H1 (cell line): Measurements from ENCODE around the gene PIERCE2. TPM values are rescaled to one million over a fixed set of nuclear protein-coding genes. Genes with fewer than 3 reads are reported as not detected.

Experiments
- CEBPB ChIP-seq: IDR thresholded peaks from 2 replicates; pipeline ENCODE4 v1.6.1; 2012; ENCODE audit warnings: low read depth, low read length
- CHD7 ChIP-seq: fragments of 300-600 bp; sonication (generic); IDR thresholded peaks from 2 replicates; pipeline ENCODE4 v1.7.1; 2012; ENCODE audit warnings: low read length, moderate library complexity, mild to moderate bottlenecking, inconsistent platforms; ENCODE audit not compliant: insufficient replicate concordance
- E2F6 ChIP-seq: IDR thresholded peaks from 2 replicates; pipeline ENCODE4 v1.6.1; 2012; ENCODE audit warnings: inconsistent platforms
- EP300 ChIP-seq, 2 experiments: IDR thresholded peaks; 1 replicate in 1 of 2; 2 replicates in 1 of 2; pipeline ENCODE4 v1.6.1; 2011 to 2012; ENCODE audit warnings: low read depth in 2 of 2, low read length in 2 of 2, mild to moderate bottlenecking in 2 of 2, borderline replicate concordance in 1 of 2, inconsistent platforms in 1 of 2, moderate library complexity in 1 of 2
- EZH2 ChIP-seq: fragments of 200-600 bp; sonication (generic); IDR thresholded peaks from 2 replicates; pipeline ENCODE4 v1.7.1; 2012; ENCODE audit warnings: low read depth, mild to moderate bottlenecking, moderate library complexity, low read length, inconsistent platforms; ENCODE audit not compliant: severe bottlenecking
- GTF2F1 ChIP-seq: IDR thresholded peaks from 2 replicates; pipeline ENCODE4 v1.6.1; 2012; ENCODE audit warnings: low read depth, low read length, improper control_type of control experiment, borderline replicate concordance
- NRF1 ChIP-seq: IDR thresholded peaks from 2 replicates; pipeline ENCODE4 v1.6.1; 2011; ENCODE audit warnings: mild to moderate bottlenecking, low read depth, low read length, improper control_type of control experiment
- RNF2 ChIP-seq: fragments of 200-900, 300-1000 bp; sonication (generic); IDR thresholded peaks from 2 replicates; pipeline ENCODE4 v1.7.1; 2016; ENCODE audit warnings: borderline replicate concordance, low read depth, mild to moderate bottlenecking, antibody characterized with exemption, low read length; ENCODE audit not compliant: poor library complexity, severe bottlenecking; ENCODE audit errors: missing control alignments
- RXRA ChIP-seq: IDR thresholded peaks from 2 replicates; pipeline ENCODE4 v1.6.1; 2011; ENCODE audit warnings: low read depth, mild to moderate bottlenecking, low read length, moderate library complexity; ENCODE audit not compliant: insufficient read depth
- ZNF274 ChIP-seq: IDR thresholded peaks from 2 replicates; pipeline ENCODE4 v1.7.0; 2012; ENCODE audit warnings: low read length, borderline replicate concordance; ENCODE audit errors: extremely low read depth
- polyA plus RNA-seq, 7 experiments: library from polyadenylated mRNA; depleted of rRNA in 3 of 7; stranded (reverse) in 5 of 7; unstranded in 2 of 7; fragments of >200 nt in 5 of 7; fragments of 200-250 nt in 2 of 7; gene quantifications; 1 replicate in 5 of 7; 2 replicates in 1 of 7; 4 replicates in 1 of 7; pipeline versions ENCODE4 v1.2.1 to v1.2.3, GENCODE V29; 2011 to 2013; ENCODE audit warnings: missing spikeins in 2 of 7, mixed read lengths in 2 of 7
- total RNA-seq: library from RNA; stranded (reverse); fragmentation: NEBNext Ultra II Directional; extraction: Animal tissue kit (Norgen Biotek cat#: 25700); gene quantifications from 2 replicates; pipeline ENCODE4 v1.2.1, GENCODE V29; 2021

PIERCE2 gene
- total and polyA plus RNA-seq, 2 of the 8 experiments (the other 6 are each of a cell fraction or from before 2014, with no cell fraction given): 1.9 to 2.7 TPM

- no peak for TF ChIP-seq CHD7
- no peak for TF ChIP-seq EZH2
- no peak for TF ChIP-seq GTF2F1
- TF ChIP-seq NRF1: no peak
- no peak for TF ChIP-seq RNF2
- TF ChIP-seq EP300 (IDR thresholded peaks at IDR 0.05; ENCODE audit: borderline replicate concordance in 1 of 2, low read depth in 2 of 2, low read length in 2 of 2): no peak
- no peak for TF ChIP-seq E2F6
- no peak for TF ChIP-seq CEBPB
- no peak for TF ChIP-seq RXRA
- TF ChIP-seq ZNF274: no peak
These were observed 740 bp upstream of the PIERCE2 start (continued) for GRCh38 chr15:55407498-55408011.
